Smooth muscle cell of the brain vasculature (primary cell): ENCODE results near the gene GAS5.

ENCODE experiments used
- DNase-seq: peaks from one replicate; pipeline ENCODE4 v3.0.0-alpha.2; 2012; ENCODE audit warnings: low read depth, low spot score

Gene GAS5

DNA sequence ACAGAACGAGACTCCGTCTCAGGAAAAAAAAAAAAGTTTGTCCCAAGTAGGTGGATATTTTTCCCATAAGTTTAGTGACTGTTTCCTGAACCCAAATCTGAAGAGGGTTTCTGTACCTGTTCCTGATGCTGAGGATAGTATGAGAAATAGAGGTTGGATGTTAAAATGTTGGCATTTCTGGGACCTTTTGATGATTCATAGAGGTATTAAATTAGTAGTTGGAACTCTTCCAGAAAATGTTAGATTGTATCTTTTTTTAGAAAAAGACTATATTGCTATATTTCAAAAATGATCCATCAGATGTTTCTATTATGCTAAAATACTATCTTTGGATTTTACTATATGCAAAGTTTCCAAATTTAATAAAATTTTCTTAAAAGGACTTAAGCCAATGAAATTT lies 40.2 kb downstream of the GAS5 start:
- no peak for DNase-seq

DNA sequence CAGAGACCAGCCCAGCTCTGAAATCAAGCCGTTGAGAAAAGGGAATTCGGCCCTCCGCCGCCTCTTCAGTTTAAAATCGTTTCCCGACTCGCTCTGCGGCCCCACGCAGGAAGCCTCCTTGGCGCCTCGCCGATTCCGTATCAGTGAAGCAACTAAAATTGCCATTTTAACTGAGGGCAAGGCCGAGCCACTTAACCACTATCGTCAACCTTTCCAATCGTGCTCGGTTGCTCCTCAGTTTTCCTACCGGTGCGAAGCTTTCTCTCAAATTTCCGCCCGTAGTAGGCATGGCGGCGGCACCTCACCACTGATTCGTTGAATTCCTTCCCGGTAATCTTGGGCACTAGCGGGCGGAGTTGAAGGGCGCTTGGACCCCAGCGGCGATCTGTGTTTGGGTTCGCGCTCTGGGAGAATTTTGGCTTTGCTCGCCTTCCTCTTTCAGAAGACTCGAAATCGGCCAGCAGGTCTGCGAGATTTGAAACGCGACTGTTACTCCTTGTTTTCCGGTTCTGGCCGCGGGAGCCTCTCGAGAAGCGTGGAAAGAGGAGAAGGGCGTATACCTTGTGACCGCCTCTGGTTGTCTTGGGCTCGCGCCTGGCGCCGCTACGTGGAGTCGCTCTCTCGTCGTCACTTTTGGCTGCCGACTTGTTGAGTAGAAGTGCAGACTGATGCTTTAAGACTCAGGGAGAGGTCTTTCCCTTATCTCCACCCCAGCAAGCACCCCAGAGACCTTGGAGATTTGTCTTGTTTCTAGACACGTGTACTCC lies 43.3 kb downstream of the GAS5 start, which contains the start of the genes CENPL and DARS2:
CENPL (minus strand) TSS at position 569 of the 767 bp plus-strand sequence. CDS start 13,584 bp downstream, outside the sequence.
DARS2 (plus strand) TSS at position 359 of the 767 bp plus-strand sequence. CDS start 557 bp downstream, outside the sequence.
- DNase-seq = peak; percentile 92

DNA sequence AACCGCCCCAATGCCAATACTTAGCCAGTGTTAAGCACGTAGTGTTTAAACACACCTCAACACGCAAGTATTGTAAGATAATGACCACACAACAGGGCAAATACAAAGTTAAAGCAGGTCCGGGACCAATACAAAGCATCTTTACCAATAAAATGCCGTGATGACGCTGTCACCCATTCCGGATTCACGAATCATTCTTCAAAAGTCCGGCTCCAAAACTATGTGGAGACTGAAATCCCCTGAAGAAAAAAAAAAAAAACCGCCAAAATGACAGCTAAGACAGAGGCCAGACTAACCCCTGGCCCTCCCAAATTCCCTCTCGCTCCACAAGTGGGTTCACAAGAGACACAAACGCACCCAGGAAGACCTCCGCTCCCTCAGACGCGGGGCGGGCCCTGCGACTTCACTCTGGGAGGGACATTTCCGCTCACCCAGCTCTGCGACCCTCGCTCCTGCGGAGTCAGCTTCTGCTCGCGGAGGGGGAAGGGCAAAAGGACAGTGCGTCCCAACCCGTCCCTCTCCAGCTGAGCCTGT lies 43.9 kb downstream of the GAS5 start:
- no peak for DNase-seq

DNA sequence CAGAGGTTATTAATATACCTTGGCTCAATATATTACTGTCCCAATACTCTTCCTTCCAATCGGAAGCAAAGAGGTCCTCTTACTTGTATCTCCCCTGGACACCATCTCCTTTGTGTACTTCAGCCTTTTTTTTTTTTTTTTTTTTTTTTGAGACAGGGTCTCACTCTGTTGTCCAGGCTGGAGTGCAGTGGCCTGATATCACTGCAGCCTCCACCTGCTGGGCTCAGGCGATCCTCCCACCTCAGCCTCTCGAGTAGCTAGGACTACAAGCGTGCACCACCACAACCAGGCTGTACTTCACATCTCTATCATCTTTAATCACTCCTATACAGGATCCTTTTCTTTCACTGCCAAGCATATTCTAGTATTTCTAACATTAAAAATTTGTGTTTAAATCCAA lies 46.1 kb downstream of the GAS5 start:
- DNase-seq = no peak

DNA sequence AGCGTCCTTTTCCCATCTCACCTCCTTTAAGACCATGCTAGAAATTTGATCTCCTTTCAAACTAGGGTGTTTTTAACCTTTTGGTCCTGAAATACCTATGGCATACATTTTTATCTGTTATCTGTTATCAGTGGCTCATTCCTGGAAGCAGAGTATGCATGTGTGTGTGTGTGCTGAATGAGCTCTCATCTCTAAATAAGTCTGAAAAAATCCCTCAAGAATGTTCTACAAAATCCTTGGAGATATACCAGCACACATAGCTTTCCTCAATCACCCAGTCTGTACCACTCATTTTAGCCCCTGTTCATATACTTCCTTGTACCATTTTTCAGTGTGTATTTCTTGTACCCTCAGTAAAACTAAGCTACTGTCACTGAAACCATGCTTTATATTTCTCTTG lies 49.3 kb downstream of the GAS5 start:
- DNase-seq = no peak
